Muscle of leg (tissue), 16 donors: ENCODE results near the gene LAMB4. TPM values are rescaled to one million over a fixed set of nuclear protein-coding genes. Genes with fewer than 3 reads are reported as not detected.

Source experiments
- DNase-seq: peaks from one replicate; pipeline ENCODE4 v3.0.0; 2013
- H3K27ac ChIP-seq: one replicate; pipeline ENCODE4 v1.5.1; 2013; ENCODE audit warnings: mild to moderate bottlenecking, low read length, control low read depth
- H3K27me3 ChIP-seq: one replicate; pipeline ENCODE4 v1.6.1; 2013; ENCODE audit warnings: low read length; ENCODE audit not compliant: control insufficient read depth, insufficient read depth
- H3K36me3 ChIP-seq: one replicate; pipeline ENCODE4 v1.6.1; 2013; ENCODE audit warnings: low read length; ENCODE audit not compliant: control insufficient read depth, insufficient read depth
- H3K4me1 ChIP-seq: one replicate; pipeline ENCODE4 v1.6.1; 2013; ENCODE audit warnings: low read length; ENCODE audit not compliant: control insufficient read depth, insufficient read depth
- H3K4me3 ChIP-seq: one replicate; pipeline ENCODE4 v1.5.1; 2013; ENCODE audit warnings: low read length, control low read depth
- H3K9me3 ChIP-seq: replicated peaks from 2 replicates; pipeline ENCODE4 v1.6.1; 2013; ENCODE audit warnings: low read depth, low read length; ENCODE audit not compliant: control insufficient read depth
- WGBS: methylation state at CpG from one replicate; pipeline ENCODE4 v1.1.5; 2013; ENCODE audit warnings: missing lambda C conversion rate; ENCODE audit not compliant: insufficient coverage; 5-methylcytosine and 5-hydroxymethylcytosine counted together
- long read RNA-seq, 11 donors: transcript quantifications; one replicate each; lab custom pipeline, GENCODE V29; 2026
- polyA plus RNA-seq, 8 donors: library from polyadenylated mRNA; unstranded; fragments of 120-200 nt; gene quantifications; one replicate each; pipeline versions ENCODE4 v1.2.1 to v1.2.3, GENCODE V29; 2013; ENCODE audit warnings: inconsistent platforms in 1 of 8, low replicate concordance in 1 of 8; ENCODE audit not compliant: insufficient read length in 8 of 8, insufficient read depth in 1 of 8
- total RNA-seq: library from RNA; stranded (reverse); fragments of 120-200 nt; gene quantifications from one replicate; pipeline ENCODE4 v1.2.4, GENCODE V29; 2013

LAMB4 gene
- total RNA-seq (0.13 TPM), polyA plus RNA-seq (1 to 10 TPM in 1 of 8 donors, under 1 TPM in 7; 0.15 to 3.8 (median 0.26) TPM)
- long read RNA-seq, donor 1 = 0 reads
- long read RNA-seq, donor 2 = 0 reads
- long read RNA-seq, donor 3 = 0 reads
- long read RNA-seq, donor 4 = 0 reads
- long read RNA-seq, donor 5 = 0 reads
- long read RNA-seq, donor 6 = 0 reads
- long read RNA-seq, donor 7 = 0 reads
- long read RNA-seq, donor 8 = 0 reads
- long read RNA-seq, donor 9 = 0 reads
- long read RNA-seq, donor 10, partial matches to known transcripts = 11 of 11 reads
- long read RNA-seq, donor 10, other reads (novel, unspliced or antisense) = 0 of 11 reads
- long read RNA-seq, donor 11 = 0 reads

GRCh38 chr7:108130261-108130660 is at the start of gene LAMB4:
LAMB4 (minus strand) TSS chr7:108130361; CDS start chr7:108123164, 7,197 bp downstream.
- no peak for DNase-seq
- no CpG with 5 or more reads among the region's 3 CpGs for WGBS
- H3K4me3 ChIP-seq = no peak within 1 kb of the TSS
- no peaks in the 10 kb centered on the region for H3K27me3 ChIP-seq
- no peak within 1 kb of the TSS for H3K27ac ChIP-seq
- no peaks in the 10 kb centered on the region for H3K9me3 ChIP-seq
- no peaks in the 10 kb centered on the region for H3K36me3 ChIP-seq
- no peaks in the 10 kb centered on the region for H3K4me1 ChIP-seq

- peak; percentile 24 for DNase-seq
- no peaks in the 10 kb centered on the region for H3K4me1 ChIP-seq
Measured at GRCh38 chr7:108178398-108178797, 48.2 kb upstream of the LAMB4 start.

GRCh38 chr7:108171164-108171563 is 41.0 kb upstream of the LAMB4 start:
- no peaks in the 10 kb centered on the region for H3K27me3 ChIP-seq
- no peaks in the 10 kb centered on the region for H3K4me1 ChIP-seq
- WGBS = 98% methylated on average over 8 of the region's 8 CpGs
- no peaks in the 10 kb centered on the region for H3K9me3 ChIP-seq
- no peaks in the 10 kb centered on the region for H3K36me3 ChIP-seq
- DNase-seq = no peak
- no peak overlapping the region for H3K27ac ChIP-seq
- H3K4me3 ChIP-seq = no peak overlapping the region

More at GRCh38 chr7:108178398-108178797, 48.2 kb upstream of the LAMB4 start:
- Histone ChIP-seq H3K36me3 (peaks cover 2% of the 10 kb centered on the region), H3K9me3 (no peaks in the 10 kb centered on the region), H3K4me3 (no peak overlapping the region), H3K27ac (no peak overlapping the region), H3K27me3 (no peaks in the 10 kb centered on the region)
- 63% methylated on average over 1 of the region's 3 CpGs for WGBS

GRCh38 chr7:108170251-108170650 is 40.1 kb upstream of the LAMB4 start:
- Histone ChIP-seq H3K4me1 (no peaks in the 10 kb centered on the region), H3K9me3 (no peaks in the 10 kb centered on the region), H3K27me3 (no peaks in the 10 kb centered on the region), H3K4me3 (no peak overlapping the region), H3K36me3 (no peaks in the 10 kb centered on the region), H3K27ac (no peak overlapping the region)
- DNase-seq = no peak
- 88% methylated on average over 1 of the region's 5 CpGs for WGBS

GRCh38 chr7:108167460-108167859 is 37.3 kb upstream of the LAMB4 start:
- Histone ChIP-seq H3K4me3 (no peak overlapping the region), H3K9me3 (no peaks in the 10 kb centered on the region), H3K27ac (no peak overlapping the region), H3K36me3 (no peaks in the 10 kb centered on the region), H3K4me1 (no peaks in the 10 kb centered on the region), H3K27me3 (no peaks in the 10 kb centered on the region)
- DNase-seq = no peak
- 54% methylated on average over 4 of the region's 7 CpGs for WGBS

GRCh38 chr7:108166687-108167086 is 36.5 kb upstream of the LAMB4 start:
- 89% methylated on average over 3 of the region's 5 CpGs for WGBS
- no peaks in the 10 kb centered on the region for H3K4me1 ChIP-seq
- H3K27ac ChIP-seq = no peak overlapping the region
- DNase-seq = no peak
- H3K9me3 ChIP-seq = no peaks in the 10 kb centered on the region
- no peaks in the 10 kb centered on the region for H3K36me3 ChIP-seq
- no peak overlapping the region for H3K4me3 ChIP-seq
- no peaks in the 10 kb centered on the region for H3K27me3 ChIP-seq

GRCh38 chr7:108165723-108166122 is 35.6 kb upstream of the LAMB4 start:
- Histone ChIP-seq H3K4me1 (no peaks in the 10 kb centered on the region), H3K27me3 (no peaks in the 10 kb centered on the region), H3K27ac (no peak overlapping the region), H3K36me3 (no peaks in the 10 kb centered on the region), H3K9me3 (no peaks in the 10 kb centered on the region), H3K4me3 (no peak overlapping the region)
- no peak for DNase-seq
- WGBS = no CpG with 5 or more reads among the region's 2 CpGs

GRCh38 chr7:108164946-108165345 is 34.8 kb upstream of the LAMB4 start:
- no peak overlapping the region for H3K27ac ChIP-seq
- WGBS = 93% methylated on average over 3 of the region's 6 CpGs
- H3K4me1 ChIP-seq = no peaks in the 10 kb centered on the region
- no peaks in the 10 kb centered on the region for H3K36me3 ChIP-seq
- DNase-seq = no peak
- no peaks in the 10 kb centered on the region for H3K27me3 ChIP-seq
- no peak overlapping the region for H3K4me3 ChIP-seq
- no peaks in the 10 kb centered on the region for H3K9me3 ChIP-seq

GRCh38 chr7:108164342-108164741 is 34.2 kb upstream of the LAMB4 start:
- 85% methylated on average over 4 of the region's 6 CpGs for WGBS
- no peaks in the 10 kb centered on the region for H3K4me1 ChIP-seq
- H3K9me3 ChIP-seq = no peaks in the 10 kb centered on the region
- no peak for DNase-seq
- no peaks in the 10 kb centered on the region for H3K27me3 ChIP-seq
- no peak overlapping the region for H3K4me3 ChIP-seq
- no peaks in the 10 kb centered on the region for H3K36me3 ChIP-seq
- no peak overlapping the region for H3K27ac ChIP-seq

- Histone ChIP-seq H3K27me3 (no peaks in the 10 kb centered on the region), H3K4me1 (no peaks in the 10 kb centered on the region), H3K36me3 (no peaks in the 10 kb centered on the region), H3K9me3 (no peaks in the 10 kb centered on the region), H3K27ac (no peak overlapping the region), H3K4me3 (no peak overlapping the region)
- no peak for DNase-seq
- WGBS = no CpG with 5 or more reads among the region's 1 CpG
Measured at GRCh38 chr7:108158776-108159175, 28.6 kb upstream of the LAMB4 start.
